Activated CD8-positive, alpha-beta memory T cell treated with anti-CD3 and anti-CD28 coated beads for 4 hours (primary cell): ENCODE measurements around the gene STAMBPL1.
"Not testable (repeated sequence)": the region's sequence is repeated elsewhere in the genome, so short reads cannot be mapped to it uniquely, and the experiment has no call there.

Experiments
- DNase-seq, 2 donors: peaks; one replicate each; pipeline ENCODE4 v3.0.0-alpha.2; 2020; ENCODE audit warnings: low read depth in 2 of 2

The STAMBPL1 gene

DNA sequence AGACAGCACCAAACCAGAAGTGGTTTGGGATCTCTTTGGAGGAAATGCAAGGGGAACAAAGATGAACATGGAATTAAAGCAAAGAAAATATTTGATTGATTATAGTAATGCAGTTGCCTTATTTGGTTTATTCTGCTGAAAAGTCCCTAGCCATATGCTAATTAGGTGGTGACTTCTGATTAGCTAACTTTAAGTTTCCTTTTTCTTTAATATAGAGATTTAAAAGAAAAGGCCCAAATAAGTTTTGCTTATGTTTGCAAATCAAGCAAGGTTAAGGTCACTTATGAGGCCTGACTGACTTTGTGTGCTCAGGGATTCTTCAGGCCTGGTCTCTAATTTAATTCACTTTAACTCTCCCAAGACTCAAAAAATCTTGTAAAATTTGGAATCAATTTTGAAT is 22.2 kb upstream of the STAMBPL1 start:
- DNase-seq = no peak

DNA sequence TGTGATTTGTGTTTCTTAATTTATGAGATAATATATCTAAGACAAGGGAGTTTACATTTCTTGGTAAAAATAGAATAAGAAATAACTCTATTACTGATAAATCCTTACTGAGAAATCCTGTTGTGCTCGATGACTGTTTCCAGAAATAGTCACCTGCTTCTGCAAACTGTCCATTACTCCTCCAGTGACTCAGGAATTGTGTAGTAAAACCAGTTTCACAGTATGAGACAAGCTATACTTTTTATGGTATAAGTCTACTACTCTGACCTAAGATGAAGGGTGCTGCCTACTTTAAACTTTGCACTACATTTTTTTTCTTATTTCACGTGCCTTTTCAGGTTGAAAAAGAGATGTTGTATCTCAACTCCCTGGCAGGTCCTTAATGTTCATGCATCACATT is 21.6 kb upstream of the STAMBPL1 start:
- no peak for DNase-seq

DNA sequence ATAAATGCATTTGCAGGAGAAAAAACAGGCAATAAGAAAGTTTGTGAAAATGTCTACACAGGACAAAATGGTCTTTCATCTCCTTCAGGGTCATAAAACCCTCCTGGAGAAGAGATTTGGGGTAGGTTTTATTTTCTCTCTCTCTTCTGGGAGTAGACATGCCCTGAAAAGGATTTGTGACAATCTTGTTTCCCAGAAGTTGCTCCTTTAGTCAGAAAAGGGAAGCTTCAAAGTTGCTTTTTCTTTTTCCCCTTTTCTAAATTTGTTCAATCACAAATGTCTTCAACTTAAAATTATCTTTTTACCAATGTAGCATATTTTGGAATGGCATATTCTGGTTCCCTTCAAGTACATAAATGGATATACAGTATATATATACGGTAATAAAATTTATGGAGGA is 19.0 kb upstream of the STAMBPL1 start:
- no peak for DNase-seq

DNA sequence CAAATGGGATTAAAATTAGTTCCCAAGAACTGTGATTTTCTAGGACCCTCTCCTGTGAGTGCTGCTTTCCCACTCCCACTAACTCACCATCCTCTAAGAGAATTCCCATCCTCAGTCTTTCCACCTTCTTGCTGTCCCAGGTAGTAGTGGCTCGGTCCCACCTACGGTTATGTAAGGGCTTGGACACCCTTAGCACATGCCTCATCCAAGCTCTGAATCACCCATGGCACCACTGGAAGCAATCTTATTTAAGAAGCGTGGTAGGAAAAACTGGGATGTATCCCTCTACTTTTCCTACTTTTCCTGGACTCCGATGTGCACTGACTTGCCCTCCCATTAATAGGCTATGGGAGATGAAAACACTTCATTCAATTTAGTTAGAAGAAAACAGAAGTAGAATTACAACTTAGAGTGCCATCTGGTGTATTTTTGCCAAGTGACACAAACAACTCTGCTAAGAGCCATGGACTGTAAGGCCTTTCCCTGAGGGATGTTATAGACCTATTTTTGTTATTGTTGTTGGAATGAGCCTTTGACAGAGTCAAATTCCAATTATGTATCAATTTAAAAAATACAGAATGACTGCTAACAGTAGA is 14.7 kb upstream of the STAMBPL1 start:
- no peak for DNase-seq

DNA sequence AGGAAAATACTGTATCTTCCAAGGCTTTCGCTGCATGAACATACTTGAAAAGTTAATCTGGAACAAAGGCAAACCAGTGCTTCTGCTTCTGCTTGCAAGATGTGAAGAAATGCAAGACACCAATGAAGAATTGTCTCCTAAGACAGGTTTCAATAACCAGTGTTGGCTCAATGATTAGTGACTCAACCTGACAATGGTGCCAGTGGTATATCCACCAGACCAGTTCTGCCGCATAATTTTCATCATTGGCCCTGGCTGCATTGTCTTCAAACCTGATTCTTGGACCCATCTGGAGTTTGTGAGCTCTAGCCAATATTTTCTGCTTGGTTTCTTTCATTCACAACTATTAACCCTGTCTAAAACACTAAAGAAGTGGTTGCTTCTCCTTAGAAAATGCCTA is 13.6 kb upstream of the STAMBPL1 start:
- no peak for DNase-seq

DNA sequence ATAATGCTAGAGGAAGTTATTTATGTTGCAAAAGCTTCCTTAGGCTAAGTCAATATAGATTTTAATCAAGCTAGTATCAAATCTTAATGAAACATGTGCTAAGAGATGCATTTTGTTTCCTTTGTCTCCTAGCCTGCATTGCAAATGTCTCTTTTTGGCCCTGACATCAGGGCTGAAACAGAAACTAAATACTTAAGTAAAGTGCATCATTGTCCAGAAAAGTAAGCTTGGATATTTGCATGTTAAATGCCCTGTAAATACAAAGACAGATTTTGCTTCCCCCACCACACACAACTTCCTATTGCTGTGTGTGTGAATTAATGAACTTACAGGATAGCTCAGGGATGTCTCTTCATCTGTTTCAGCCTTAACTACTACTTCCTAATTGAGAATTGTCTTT is 10.0 kb upstream of the STAMBPL1 start:
- DNase-seq = no peak

DNA sequence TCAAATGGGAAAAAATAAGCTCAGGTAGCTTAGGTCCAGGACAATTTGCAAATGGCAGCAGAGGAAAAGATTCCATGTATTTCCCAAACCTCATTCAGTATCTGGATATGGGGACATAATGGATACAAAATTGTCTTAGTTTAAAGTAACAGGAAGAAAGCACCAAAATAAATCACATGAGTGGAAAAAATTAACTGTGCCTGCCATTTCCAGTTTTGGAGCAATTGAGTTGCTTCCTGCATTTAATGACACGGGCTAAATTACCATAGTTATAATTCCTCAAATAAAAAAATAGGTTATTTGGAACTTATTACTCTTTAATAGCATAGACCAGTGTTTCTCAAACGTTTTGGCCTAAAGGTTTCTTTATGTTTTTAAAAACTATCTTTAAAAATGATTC is 6.3 kb upstream of the STAMBPL1 start:
- no peak for DNase-seq

DNA sequence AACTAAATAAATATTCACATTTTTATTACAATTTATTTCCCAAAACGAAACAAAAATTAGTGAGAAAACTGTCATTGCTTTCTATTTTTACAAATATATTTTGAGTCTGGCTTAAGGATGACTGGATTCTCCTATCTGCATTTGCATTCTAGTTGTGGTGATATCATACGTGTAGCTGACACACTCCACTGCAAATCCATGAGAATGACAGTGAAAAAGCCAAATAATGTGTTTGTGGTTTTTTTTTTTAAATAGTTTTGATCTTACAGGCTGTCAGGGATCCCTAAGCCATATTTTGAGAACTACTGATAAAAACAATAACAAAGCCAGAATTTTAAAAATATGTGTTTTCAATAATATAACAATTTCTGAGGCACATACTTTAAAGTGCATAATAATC is 5.8 kb upstream of the STAMBPL1 start:
- no peak for DNase-seq

DNA sequence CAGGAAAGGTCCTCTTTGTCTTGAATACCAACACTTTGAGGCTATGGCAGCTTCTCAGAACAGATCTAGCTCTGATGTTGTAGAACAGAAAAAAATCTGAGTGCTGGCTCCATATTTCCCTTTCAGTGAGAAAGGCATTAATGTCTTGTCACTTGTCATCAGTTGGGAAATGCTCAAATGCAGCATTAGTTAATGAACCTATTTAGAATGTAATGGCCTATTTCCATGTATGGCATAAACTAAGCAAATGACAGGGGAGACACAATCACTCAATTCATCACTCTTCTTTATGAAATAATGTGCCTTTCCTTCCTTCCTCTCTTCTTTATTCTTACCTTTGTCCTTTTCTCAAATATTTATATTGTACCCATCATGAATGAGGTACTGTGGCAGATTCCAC is 5.0 kb upstream of the STAMBPL1 start:
- DNase-seq = no peak

DNA sequence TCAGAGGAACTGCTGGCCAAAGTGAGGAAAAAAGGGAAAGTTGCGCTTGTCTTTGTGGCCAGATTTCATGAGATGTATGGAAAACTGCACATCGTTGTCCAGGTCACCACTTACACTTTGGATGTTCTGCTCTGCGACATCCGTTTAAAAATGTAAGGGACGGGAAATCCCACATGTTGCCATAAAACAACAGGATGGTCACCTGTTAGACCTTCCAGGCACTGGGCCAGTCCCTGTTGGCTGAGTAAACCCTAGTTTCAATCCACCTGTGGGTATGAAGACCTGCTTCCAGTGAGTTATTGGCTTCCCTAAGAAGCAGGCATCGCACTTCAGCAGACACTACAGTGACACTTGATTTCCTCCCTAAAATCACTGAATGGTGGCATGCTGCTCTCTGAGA is 2.7 kb upstream of the STAMBPL1 start:
- no peak for DNase-seq

DNA sequence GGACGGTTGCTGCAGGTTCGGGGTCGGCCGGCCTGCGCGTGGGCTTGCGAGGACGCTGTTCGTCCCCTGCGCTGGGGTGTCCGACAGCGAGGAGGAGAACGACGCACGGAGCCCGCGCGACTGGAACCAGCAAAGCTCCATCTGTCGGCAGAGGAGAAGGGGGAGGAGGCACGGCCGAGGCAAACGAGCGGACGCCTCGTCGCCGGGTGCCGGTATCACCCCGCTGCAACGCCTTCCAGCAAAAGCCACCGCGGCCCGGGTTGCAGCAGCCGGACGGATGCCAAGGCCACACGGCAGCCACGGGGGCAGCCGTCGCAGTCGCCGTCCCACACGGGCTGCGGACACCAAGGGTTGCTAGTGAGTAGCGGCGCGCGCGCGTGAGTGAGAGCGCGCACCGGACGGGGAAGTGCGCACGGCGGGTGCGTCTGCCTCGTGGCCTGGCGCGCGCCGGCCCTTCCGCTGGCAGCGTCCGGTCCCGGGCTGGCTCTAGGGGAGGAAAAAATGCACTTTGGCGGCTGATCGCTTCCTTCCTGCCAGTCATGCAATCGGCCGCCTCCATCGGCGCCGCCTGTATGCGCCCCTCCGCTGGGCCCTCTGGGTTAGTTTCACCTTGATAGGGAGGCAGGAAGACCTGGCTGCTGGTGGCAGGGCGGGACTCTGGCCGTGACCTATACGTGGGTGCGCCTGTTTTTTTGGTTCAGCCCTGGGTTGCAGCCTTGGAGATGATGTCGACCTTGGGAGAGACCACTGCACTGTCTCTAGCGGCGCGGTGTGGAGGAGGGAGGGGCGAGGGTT is 434 bp downstream of the STAMBPL1 start:
- peak; percentile 29 to 33 for DNase-seq

DNA sequence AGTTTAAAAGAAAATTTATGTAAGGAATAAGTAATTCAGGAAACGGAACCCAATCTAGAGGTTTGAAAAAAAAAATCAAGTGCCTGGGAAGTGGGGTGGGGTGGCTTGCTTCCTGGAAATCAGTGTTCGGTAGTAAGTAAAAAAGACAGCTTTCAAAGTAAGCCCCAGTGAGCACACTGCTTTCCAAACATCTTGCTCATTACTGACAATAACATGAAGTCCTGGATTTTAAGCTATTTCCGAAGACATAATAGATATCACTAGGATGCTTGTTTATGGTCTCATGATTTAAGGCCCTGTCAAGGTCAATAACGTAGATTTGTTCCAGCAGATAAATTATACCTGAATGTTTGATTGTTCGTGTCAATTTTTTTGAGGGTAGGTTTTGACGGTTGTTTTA is 1.3 kb downstream of the STAMBPL1 start:
- no peak for DNase-seq

DNA sequence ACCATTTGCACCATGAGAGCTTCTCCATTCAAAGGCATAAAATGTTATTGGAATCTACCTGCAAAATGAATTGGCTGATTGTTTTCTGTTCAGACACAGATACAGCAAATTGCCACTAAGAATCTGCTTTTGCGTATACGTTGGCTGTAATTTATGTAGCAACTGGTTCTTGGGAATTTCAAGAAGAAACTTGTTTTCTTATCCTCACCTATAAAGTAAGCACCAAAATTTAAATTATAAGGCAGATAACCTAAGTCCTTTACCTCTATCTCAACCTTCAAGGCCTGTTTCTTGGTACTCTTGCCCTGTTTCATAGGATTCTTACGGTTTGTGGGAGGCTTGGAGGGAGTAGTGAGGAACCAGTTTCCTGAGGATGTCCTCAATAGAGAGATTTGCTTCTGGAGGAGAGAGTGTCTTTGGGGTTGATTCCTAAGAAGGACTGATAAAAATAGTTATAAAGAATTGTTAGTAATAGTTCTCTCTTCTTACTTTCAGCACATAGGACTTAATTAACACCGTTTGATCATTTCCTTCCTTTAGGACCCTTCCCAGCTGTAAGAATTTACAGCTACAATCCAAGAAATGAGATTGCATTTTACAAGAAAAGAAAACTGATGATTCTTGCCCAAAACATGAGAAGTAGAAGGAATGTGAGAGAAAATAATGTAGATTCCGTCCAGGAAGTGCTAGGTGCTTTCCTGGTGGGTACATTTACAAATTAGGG is 2.0 kb downstream of the STAMBPL1 start:
- DNase-seq = no peak

DNA sequence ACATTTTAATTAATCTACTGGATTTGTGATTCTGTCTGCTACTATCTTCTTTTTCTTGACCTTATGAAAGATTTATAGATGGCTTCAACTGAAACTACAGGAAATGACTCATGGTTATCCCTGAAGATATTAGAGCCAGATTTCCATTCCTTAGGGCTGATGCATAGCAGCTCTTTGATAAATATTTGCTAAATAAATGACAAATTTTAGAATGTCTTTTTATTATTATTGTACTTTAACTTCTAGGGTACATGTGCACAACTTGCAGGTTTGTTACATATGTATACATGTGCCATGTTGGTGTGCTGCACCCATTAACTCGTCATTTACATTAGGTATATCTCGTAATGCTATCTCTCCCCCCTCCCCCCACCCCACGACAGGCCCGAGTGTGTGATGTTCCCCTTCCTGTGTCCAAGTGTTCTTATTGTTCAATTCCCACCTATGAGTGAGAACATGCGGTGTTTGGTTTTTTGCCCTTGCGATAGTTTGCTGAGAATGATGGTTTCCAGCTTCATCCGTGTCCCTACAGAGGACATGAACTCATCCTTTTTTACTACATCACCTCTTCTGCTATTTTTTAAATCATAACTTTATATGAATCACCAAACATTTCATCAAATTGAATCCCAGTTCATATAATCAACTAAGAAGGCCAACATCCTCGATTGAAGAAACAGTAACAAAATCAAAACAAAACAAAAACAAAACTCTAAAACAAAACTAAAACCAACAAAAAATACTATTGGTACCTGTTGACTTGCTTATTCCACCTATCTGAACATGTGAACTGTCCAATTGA is 2.8 kb downstream of the STAMBPL1 start:
- not testable (repeated sequence) for DNase-seq

DNA sequence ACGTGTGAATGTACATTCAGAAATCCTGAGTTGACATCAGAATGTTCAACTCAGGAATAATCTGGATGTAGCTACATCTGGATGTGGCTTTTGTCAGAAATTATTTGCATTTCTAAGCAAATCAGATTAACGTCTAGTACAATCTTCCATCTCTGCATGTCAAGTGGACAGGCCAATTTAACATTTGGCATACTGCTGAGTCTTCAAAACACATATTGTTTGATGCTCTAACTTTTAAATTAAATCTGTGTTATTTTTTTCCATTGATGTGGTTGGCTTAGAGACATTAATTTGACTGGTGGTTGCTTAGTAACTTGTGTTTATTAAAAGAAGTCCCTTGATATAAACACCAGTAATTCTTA is 3.4 kb downstream of the STAMBPL1 start:
- DNase-seq = no peak

DNA sequence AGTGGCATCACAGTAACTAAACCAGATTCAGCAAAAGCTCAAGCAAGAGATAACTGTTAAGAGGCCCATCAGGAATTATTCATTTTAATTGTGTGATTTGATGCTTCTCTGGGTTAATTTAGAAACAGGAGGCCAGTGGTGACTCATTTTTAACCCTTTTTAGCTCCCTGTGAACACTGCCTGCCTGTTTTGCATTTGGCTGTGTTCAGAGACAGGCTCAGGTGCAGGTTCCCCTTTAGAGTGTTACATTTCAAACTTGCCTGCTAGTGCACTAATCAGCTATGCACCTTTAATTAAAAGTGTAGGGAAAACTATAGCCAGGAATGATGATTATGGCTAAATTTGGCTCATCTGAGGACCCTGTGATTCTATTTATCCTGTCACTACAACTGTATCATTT is 6.5 kb downstream of the STAMBPL1 start:
- DNase-seq = no peak

DNA sequence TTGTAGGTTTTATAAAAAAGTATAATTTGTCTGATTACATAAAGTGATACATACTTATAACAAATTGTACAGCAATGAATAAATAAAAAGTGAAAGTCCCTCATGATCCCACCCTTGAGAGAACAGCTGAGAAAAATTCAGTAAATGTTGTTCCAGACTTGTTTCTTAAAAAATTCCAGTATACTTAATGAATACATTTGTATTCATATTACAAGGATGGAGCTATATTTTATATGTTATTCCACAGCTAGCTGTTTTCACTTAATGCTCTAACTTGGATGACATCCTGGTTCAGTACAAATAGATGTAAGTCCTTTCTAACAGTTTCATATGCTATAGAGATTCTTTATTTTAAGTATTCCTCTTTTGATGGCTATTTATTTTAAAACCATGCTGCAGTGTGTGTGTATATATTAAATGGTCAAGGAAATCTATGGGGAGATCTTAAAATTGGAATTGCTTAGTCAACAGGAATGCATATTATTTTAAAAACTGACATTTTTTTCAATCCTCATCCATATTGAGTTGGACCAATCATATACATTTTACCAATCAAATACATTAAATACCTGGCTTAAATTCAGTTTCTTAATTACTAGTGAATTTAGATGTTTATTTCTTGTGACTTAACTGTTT is 8.9 kb downstream of the STAMBPL1 start:
- DNase-seq = no peak

DNA sequence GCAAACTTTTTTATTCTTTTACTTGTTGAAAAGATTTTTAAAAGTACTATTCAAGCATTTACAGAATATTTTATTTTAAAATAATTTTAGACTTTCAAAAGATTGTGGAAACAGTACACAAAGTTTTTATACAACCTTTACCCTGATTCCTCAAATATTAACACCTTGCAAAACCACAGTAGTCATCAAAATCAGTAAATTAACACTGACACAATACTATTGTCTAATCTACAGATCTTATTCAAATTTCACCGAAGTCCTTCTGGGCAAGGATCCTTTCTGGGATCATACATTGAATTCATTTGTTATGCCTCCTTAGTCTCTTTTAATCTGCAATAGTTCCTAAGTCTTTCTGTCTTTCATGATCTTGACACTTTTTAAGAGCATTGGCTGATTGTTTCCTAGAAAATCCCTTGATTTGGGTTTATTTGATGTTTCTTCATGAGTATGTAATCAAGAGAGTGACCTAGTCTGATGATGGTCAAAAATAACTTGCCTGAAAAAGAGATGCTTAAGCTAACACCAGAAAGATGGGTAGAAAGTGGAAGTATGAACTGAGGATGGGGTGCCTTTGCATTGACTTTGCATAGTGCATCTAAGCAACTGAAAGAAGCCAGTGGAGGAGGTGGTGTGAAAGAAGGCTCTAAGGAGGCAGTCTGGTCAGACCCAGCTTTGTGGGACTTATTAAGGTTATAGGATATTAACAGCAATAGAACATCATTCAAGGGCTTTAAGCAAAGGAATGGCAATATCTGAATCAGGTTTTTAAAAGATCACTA is 9.7 kb downstream of the STAMBPL1 start:
- no peak for DNase-seq

DNA sequence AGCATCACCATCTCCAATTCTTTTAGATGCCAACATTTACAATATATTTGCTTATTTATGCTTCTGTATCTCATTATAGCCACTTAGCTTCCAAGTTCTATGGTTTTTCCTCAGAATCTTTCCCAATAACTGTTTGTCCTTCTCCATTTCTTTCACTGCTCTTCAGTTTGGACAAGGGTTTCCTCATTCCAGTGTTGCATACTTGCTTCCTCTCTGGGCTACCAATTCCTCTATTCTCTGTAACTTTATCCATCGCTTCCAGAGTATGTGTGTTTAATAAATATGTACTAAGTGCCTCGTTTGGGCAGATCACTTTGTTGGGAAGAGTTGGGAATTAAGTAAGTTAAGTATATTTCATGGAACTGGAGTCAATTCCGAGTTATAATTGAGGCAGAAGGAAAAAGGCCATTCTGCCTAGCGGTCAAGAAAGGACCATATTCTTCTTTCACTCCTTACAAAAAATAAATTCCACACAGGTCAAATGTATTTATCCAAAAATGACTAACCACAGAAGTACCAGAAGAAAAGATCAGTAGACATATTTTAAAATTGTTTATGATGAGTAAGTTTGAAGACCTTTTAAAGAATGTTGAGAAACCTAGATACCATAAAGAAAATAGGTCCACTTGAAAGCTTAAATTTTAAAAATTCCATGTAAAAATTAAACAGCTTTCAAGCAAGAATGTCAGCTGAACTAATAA is 10.8 kb downstream of the STAMBPL1 start:
- no peak for DNase-seq

DNA sequence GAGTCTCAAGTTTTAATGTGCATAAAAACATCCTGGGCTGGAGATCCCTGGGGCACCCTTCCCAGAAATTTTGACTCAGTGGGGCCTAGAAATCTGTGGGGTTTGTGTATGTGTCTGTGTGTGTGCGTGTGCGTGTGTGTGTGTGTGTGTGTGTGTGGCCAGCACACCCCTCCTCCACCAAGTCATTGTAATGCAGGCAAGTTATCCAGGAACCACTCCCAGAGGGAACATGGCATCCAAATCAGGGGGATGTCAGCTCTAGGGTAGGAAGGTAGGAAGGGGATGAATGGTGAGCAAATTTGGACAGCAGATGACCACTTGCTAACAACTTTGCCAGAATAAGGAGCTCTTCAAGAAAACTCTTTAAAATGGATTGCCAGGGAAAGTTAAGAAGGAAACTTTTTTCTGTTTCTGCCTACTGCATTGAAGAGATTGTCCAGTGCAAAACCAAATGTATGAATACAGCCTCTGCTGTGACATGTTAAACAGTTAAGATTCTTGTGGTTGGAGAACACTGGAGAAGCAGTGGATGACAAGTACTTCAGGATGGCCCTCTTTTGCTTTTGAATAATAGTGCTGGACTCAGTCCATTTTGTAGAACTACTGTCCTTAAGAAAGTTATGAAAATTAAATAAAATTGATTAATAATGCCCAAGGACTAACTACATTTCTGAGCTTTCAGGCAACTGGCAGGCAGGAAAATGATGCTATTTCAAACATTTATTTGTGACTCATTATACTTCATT is 12.3 kb downstream of the STAMBPL1 start:
- DNase-seq = no peak
